Measurements from ENCODE around the gene FAHD1. TPM values are rescaled to one million over a fixed set of nuclear protein-coding genes. Genes with fewer than 3 reads are reported as not detected.
"Not testable (repeated sequence)": the region's sequence is repeated elsewhere in the genome, so short reads cannot be mapped to it uniquely, and the experiment has no call there.

Gene FAHD1
- total RNA-seq, 1 experiment from 2014 or later, result 89.7 TPM

DNA sequence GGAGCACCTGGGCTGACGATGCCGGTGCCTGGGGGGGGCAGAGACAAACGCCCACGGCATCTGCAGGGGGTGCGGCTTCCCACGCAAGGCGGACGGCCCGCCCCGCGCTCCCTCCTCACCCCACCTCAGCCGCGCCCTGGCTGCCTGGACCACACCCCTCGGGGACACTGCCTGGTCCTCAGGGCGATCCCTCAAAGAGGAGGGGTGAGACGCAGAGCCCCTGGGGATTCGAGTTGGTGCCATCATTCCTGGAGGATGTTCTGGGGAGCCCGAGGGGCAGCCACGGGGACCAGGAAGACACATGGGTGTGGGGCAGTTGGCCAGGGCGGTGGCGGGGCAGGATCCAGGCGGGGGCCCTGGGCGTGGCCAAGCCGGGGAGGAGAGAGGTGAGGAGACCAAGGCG lies 37.4 kb upstream of the FAHD1 start:
- no peak for DNase-seq (ENCODE audit: low spot score)

GRCh38 chr16:1790261-1790610 lies 36.8 kb upstream of the FAHD1 start:
- no peak for DNase-seq (ENCODE audit: low spot score)

GRCh38 chr16:1790611-1791255 lies 36.3 kb upstream of the FAHD1 start:
- DNase-seq (ENCODE audit: low spot score), result no peak

DNA sequence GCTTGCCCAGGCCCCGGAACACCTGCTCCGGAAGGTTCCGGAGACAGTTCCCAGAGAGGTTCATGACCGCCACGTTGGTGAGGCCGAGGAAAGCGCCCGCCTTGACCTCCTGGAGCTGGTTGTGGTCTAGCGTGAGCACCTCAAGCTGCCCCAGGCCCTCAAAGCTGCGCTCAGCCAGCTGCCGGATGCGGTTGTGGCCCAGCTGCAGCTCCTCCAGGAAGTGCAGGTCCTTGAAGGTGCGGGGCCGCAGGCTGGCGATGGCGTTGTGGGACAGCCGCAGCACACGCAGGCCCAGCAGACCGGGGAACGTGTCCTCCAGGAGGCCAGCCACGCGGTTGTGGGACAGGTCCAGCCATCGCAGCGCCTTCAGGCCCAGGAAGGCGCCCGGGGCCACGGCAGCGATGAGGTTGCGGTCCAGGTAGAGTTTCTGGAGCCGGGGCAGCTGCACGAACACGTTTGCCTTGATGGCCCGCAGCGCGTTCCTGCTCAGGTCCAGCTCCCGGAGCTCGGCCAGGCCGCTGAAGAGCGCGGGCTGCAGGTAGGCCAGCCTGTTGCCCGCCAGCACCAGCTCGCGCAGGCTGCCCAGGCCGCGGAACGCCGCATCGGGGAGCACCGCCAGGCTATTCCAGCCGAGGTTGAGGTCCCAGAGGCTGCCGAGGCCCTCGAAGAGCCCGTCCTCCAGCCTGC lies 35.6 kb upstream of the FAHD1 start:
- no peak for DNase-seq (ENCODE audit: low spot score)

- DNase-seq (ENCODE audit: low spot score), result no peak
These were observed 34.8 kb upstream of the FAHD1 start for GRCh38 chr16:1791943-1792812.

- no peak for DNase-seq (ENCODE audit: low spot score)
These were observed 34.0 kb upstream of the FAHD1 start for GRCh38 chr16:1792836-1793577.

DNA sequence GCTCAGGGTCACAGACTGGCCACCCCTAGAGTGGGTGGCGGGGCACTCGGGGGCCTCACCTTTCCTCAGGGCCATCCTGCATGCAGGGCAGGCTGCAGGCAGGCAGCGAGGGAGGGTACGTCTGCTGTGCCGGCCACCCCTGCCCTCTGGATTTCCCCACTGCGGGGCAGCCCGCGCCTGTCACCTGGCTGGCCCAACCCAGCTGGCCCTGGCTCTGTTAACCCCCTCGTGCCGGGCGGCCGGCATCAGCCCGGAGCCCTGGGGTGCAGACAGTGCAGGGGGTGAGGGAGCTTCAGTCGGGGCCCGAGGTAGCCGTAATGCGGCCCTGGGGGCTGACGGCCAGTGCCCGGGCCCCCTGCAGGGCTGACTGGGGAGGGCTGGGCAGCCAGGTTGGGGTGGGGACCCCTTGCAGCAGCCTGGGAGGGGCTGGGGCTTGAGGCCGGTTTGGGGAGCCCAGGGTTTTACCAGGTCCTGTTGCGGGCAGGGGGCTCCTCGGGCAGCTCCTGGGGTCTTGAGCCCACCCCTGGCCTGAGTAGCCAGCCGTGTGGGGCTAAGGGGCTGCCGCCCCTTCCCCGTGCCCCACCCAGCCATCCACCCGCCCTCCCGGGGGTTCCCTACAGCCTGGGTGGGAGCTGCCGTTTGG lies 33.3 kb upstream of the FAHD1 start, which contains the start of gene IGFALS:
Gene IGFALS, minus strand, starts transcription at position 128 of the 643 bp plus-strand sequence. Its CDS starts 53 bp downstream, at position 75.
- no peak for DNase-seq (ENCODE audit: low spot score)

- DNase-seq (ENCODE audit: low spot score), result no peak
These were observed 32.7 kb upstream of the FAHD1 start for GRCh38 chr16:1794221-1794871.

- no peak for DNase-seq (ENCODE audit: low spot score)
These were observed 31.9 kb upstream of the FAHD1 start for GRCh38 chr16:1794908-1795666.

DNA sequence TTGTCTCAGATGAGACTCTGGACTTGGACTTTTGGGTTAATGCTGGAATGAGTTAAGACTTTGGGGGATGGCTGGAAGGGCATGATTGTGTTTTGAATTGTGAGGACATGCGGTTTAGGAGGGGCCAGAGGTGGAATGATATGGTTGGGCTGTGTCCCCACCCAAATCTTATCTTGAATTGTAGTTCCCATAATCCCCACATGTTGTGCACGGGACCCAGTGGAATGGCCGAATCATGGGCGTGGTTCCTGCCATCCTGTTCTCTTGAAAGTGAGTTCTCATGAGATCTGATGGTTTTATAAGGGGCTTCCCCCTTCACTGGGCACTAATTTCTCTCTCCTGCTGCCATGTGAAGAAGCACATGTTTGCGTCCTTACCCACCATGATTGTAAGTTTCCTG lies 27.7 kb upstream of the FAHD1 start:
- not testable (repeated sequence) for DNase-seq (ENCODE audit: low spot score)

- DNase-seq (ENCODE audit: low spot score), result no peak
These were observed 26.3 kb upstream of the FAHD1 start for GRCh38 chr16:1800701-1801100.

GRCh38 chr16:1807626-1808025 lies 19.4 kb upstream of the FAHD1 start:
- no peak for DNase-seq (ENCODE audit: low spot score)

DNA sequence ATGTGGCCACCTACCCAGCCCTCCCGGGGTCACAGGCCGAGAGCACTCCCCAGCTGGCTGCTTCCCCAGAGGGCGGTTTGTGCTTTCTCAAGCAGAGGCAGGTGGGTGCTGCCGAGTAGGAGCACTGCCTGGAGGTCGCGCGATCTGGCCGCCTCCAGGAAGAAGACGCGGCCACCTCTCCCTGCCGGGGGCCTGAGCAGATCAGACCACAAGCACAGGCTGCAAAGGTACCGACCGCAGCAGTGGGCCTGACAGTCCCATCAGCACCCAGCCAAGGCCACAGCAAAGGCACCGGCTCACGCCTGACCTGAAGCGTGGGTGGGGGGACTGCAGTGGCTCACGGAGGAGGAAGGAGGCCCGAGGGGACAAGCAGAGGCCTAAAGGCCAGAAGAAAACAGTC lies 18.3 kb upstream of the FAHD1 start:
- no peak for DNase-seq (ENCODE audit: low spot score)

- DNase-seq (ENCODE audit: low spot score), result no peak
These were observed 17.7 kb upstream of the FAHD1 start for GRCh38 chr16:1809281-1809801.

DNA sequence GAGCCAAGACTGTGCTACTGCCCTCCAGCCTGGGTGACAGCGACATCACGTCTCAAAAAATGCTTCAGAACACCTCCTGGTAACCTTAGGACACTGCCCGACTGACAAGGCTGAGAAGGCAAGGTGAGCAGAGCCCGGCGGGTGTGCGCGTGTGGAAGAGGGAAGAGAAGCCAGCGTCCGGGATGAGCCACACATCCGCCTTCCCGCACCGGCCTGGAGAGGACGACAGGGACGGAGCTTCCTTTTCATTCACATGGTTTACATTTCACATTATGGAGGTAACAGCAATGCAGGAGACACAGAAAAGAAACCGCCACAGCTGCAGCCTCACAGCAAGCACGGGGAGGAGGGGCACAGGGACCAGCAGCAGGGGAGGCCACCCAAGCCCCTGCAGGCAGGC lies 16.9 kb upstream of the FAHD1 start:
- DNase-seq (ENCODE audit: low spot score), result no peak

GRCh38 chr16:1810536-1810935 lies 16.5 kb upstream of the FAHD1 start:
- no peak for DNase-seq (ENCODE audit: low spot score)

DNA sequence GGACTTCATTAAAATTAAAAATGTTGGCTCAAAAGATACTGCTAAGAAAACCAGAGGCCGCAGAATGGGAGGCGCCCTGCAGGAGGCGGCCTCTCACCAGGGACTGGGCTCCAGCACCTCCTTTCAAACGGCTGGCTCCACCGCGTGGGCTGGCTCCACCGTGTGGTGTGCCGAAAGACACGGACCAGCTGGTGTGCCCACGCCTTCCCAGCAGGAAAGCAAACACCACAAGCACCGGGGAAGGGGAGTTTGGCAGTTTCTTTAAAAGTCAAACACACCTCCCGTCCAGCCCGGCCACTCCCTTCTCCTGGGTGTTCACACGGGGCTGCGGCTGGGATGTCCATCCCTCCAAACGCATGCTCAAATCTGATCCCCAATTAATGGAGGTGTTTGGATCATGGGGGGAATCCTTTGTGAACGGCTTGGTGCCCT lies 14.3 kb upstream of the FAHD1 start:
- DNase-seq (ENCODE audit: low spot score), result peak; percentile 69

DNA sequence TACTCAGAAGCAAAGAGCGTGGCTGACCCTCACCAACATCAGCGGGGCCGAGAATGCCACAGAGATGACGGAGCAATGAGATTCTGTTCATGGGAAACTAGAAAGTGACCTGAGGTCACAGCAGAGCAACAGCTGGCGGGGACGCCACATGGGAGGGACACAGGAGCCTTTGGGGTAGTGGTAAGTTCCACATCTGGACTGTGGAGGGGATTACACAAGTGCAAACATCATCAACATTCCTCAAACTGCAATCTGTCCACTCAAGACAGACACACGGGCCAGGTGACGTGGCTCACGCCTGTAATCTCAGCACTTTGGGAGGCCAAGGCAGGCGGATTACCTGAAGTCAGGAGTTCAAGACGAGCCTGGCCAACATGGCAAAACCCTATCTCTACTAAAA lies 11.5 kb upstream of the FAHD1 start:
- no peak for DNase-seq (ENCODE audit: low spot score)

DNA sequence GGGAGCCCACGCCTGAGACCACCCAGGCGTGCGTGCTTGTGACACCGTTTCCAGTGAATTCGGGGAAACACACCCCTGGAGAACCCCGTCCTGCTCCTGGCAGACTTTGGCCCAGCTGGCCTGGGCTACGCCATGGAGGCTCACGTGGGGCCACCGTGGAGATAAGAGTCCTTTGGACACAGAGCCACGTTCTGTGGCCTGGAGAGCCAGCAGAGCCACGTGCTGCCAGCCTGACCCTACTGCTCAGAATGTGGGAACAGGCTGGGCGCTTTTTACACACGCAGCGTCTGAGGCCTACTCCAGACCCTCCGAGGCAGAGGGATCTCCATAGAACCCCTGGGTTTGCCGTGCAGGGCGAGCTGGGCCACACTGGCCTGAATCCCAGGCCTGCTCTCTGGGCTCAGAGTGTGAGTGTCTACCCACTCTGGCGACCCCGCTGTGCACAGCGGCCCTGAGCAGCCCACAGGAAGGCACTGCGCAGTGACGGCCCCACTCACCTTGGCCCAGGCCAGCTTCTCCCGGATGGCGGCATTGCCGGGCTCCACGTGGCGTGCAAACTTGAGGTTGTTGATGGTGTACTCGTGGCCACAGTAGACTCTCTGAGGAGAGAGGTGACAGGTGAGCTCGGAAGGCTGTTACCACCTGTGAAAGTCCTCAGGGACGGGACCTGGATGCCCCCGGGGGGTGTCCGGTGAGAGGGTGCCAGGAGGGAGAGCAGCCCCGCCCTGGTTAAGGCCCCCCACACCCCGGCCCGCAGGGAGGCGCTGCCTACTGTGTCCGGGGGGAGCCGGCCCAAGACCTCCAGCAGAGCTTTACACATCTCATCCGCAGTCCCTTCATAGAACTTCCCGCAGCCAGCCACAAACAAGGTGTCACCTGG lies 10.4 kb upstream of the FAHD1 start:
- DNase-seq (ENCODE audit: low spot score), result no peak
